ENCODE measurements around the gene LAMB1. TPM values are rescaled to one million over a fixed set of nuclear protein-coding genes. Genes with fewer than 3 reads are reported as not detected.
A peak's percentile ranks its signal among the peaks of the same experiment; 100 is the strongest.

Gene LAMB1
- total and polyA plus RNA-seq, 2 of the 13 experiments (the other 11 are each of a cell fraction or from before 2014, with no cell fraction given) = 109 to 124 TPM

DNA sequence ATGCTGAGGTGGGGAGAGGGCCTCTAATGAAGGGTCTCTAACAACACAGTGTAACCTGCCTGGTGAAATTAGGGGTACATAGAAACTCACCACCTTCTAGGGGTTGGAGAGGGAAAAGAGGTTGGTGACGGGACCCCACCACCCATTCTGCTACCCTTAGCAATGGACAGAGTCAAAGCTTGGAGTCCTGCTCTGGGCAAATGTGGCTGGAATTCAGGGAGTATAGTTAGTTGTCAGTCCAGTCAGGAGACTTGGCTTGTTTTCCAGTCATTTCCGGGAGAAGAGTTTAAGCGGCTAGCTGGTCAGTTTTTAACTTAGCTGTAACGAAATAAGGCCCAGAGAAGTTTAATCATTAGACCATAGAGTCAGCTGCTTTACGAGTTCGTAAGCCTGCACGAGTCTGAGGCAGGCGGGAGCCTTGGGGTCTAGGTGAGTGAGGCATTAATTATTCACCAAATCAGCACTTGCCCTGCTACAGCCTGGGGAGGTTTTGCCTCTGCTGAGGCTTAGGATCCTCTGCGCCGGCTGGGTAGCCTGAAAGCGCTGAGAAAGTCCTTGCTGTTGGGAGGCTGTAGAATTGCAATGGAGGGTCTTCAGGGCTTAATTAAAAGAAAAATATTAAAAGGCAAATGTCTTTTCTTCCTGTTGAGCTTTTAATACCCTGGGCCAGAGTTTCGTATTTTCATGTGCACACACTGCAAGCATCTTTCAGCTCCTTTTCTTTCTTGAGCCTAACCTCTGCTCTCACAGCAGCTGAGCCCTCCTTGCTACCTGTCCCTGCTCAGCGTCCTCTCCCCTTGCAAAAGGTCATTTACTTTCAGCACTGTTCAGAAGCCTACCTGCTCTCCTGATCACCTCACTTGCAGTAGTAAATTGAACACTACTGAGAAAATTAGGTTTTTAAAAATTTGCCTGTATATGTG is 1.5 kb upstream of the LAMB1 start (continued):
- TF ChIP-seq MIXL1 (CRISPR knock-in tag; IDR thresholded peaks at IDR 0.05) = peak; percentile 48; the same call in 1 of the 2 replicates
- no peak for TF ChIP-seq ZNF432 (CRISPR knock-in tag; IDR thresholded peaks at IDR 0.05; ENCODE audit: borderline replicate concordance)
- TF ChIP-seq ZSCAN21 (CRISPR knock-in tag; IDR thresholded peaks at IDR 0.05; ENCODE audit: borderline replicate concordance) = no peak
- no peak for TF ChIP-seq STAG1 (CRISPR knock-in tag; IDR thresholded peaks at IDR 0.05)
- peak; percentile 29; the same call in 1 of the 2 replicates for TF ChIP-seq FOSL2 (CRISPR knock-in tag; IDR thresholded peaks at IDR 0.05)
- TF ChIP-seq SMAD1 (CRISPR knock-in tag; IDR thresholded peaks at IDR 0.05; ENCODE audit: borderline replicate concordance, low read depth) = no peak
- no peak for TF ChIP-seq ZNF605 (CRISPR knock-in tag; IDR thresholded peaks at IDR 0.05)
- no peak for TF ChIP-seq FOXA3 (CRISPR knock-in tag; IDR thresholded peaks at IDR 0.05)
- TF ChIP-seq TARDBP (CRISPR knock-in tag; IDR thresholded peaks at IDR 0.05) = 0 out of 2 replicates have a peak, but pooled peaks have one; percentile 29
- TF ChIP-seq, protein P1, sequence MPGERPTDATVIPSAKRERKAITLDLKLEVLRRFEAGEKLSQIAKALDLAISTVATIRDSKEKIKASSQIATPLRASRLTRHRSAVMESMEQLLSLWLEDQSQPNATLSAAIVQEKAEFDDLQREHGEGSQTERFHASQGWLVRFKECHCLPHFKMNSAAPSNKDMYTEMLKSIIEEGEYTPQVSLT (CRISPR knock-in tag; IDR thresholded peaks at IDR 0.05; ENCODE audit: borderline replicate concordance, low read depth) = no peak
- 0 out of 2 replicates have a peak, but pooled peaks have one; percentile 34 for TF ChIP-seq ZNF878 (CRISPR knock-in tag; IDR thresholded peaks at IDR 0.05)
- TF ChIP-seq HDAC6 (IDR thresholded peaks at IDR 0.05; ENCODE audit: low read depth, low read length) = no peak
- TF ChIP-seq ZSCAN12 (CRISPR knock-in tag; IDR thresholded peaks at IDR 0.05) = no peak
- TF ChIP-seq ZNF317 (CRISPR knock-in tag; IDR thresholded peaks at IDR 0.05) = no peak; the same call in 1 of the 2 replicates
- no peak for TF ChIP-seq NCOA1 (CRISPR knock-in tag; IDR thresholded peaks at IDR 0.05)
- no peak for TF ChIP-seq SKI (IDR thresholded peaks at IDR 0.05; ENCODE audit: partially characterized antibody)
- no peak for TF ChIP-seq CHD2 (IDR thresholded peaks at IDR 0.05; ENCODE audit: low read depth, low read length)
- TF ChIP-seq, protein P2, sequence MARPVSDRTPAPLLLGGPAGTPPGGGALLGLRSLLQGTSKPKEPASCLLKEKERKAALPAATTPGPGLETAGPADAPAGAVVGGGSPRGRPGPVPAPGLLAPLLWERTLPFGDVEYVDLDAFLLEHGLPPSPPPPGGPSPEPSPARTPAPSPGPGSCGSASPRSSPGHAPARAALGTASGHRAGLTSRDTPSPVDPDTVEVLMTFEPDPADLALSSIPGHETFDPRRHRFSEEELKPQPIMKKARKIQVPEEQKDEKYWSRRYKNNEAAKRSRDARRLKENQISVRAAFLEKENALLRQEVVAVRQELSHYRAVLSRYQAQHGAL (CRISPR knock-in tag; IDR thresholded peaks at IDR 0.05; ENCODE audit: not compliant biosample characterization) = no peak
- TF ChIP-seq TCF7 (IDR thresholded peaks at IDR 0.05; ENCODE audit: low read depth) = no peak
- TF ChIP-seq ZNF460 (CRISPR knock-in tag; IDR thresholded peaks at IDR 0.05; ENCODE audit: borderline replicate concordance) = no peak
- TF ChIP-seq, protein P3, sequence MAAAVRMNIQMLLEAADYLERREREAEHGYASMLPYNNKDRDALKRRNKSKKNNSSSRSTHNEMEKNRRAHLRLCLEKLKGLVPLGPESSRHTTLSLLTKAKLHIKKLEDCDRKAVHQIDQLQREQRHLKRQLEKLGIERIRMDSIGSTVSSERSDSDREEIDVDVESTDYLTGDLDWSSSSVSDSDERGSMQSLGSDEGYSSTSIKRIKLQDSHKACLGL (CRISPR knock-in tag; IDR thresholded peaks at IDR 0.05) = no peak
- TF ChIP-seq ZNF670 (CRISPR knock-in tag; IDR thresholded peaks at IDR 0.05; ENCODE audit: borderline replicate concordance) = no peak
- TF ChIP-seq ZNF354B (CRISPR knock-in tag; IDR thresholded peaks at IDR 0.05) = no peak
- TF ChIP-seq MTF2 (CRISPR knock-in tag; IDR thresholded peaks at IDR 0.05; ENCODE audit: borderline replicate concordance) = no peak
- TF ChIP-seq ZNF780A (CRISPR knock-in tag; IDR thresholded peaks at IDR 0.05) = peak; percentile 56; the same call in 1 of the 2 replicates
- TF ChIP-seq, protein P4, sequence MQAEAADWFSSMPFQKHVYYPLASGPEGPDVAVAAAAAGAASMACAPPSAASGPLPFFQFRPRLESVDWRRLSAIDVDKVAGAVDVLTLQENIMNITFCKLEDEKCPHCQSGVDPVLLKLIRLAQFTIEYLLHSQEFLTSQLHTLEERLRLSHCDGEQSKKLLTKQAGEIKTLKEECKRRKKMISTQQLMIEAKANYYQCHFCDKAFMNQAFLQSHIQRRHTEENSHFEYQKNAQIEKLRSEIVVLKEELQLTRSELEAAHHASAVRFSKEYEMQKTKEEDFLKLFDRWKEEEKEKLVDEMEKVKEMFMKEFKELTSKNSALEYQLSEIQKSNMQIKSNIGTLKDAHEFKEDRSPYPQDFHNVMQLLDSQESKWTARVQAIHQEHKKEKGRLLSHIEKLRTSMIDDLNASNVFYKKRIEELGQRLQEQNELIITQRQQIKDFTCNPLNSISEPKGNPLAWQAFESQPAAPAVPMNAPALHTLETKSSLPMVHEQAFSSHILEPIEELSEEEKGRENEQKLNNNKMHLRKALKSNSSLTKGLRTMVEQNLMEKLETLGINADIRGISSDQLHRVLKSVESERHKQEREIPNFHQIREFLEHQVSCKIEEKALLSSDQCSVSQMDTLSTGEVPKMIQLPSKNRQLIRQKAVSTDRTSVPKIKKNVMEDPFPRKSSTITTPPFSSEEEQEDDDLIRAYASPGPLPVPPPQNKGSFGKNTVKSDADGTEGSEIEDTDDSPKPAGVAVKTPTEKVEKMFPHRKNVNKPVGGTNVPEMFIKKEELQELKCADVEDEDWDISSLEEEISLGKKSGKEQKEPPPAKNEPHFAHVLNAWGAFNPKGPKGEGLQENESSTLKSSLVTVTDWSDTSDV (CRISPR knock-in tag; IDR thresholded peaks at IDR 0.05) = no peak
- TF ChIP-seq PLRG1 (conservative IDR thresholded peaks at IDR 0.05) = no peak

All from HepG2 (cell line).